GM12872 (cell line): Measurements from ENCODE around the gene HSPA13.

Experiments
- CTCF ChIP-seq: IDR thresholded peaks from 3 replicates; pipeline ENCODE4 v1.5.1; 2011; ENCODE audit warnings: low read depth, mild to moderate bottlenecking, low read length, moderate library complexity; ENCODE audit not compliant: insufficient read depth

HSPA13 gene

GRCh38 chr21:14356746-14357145, 26.2 kb downstream of the HSPA13 start:
- TF ChIP-seq CTCF, result no peak

GRCh38 chr21:14354515-14354914, 28.4 kb downstream of the HSPA13 start:
- TF ChIP-seq CTCF, result no peak

GRCh38 chr21:14353726-14354125, 29.2 kb downstream of the HSPA13 start:
- TF ChIP-seq CTCF, result no peak

GRCh38 chr21:14353231-14353630, 29.7 kb downstream of the HSPA13 start:
- no peak for TF ChIP-seq CTCF

GRCh38 chr21:14325595-14325994, 57.4 kb downstream of the HSPA13 start:
- TF ChIP-seq CTCF, result no peak
